Fibroblast of villous mesenchyme (primary cell): ENCODE data around the gene TSPAN11. TPM values are rescaled to one million over a fixed set of nuclear protein-coding genes. Genes with fewer than 3 reads are reported as not detected.
"Not testable (repeated sequence)": the region's sequence is repeated elsewhere in the genome, so short reads cannot be mapped to it uniquely, and the experiment has no call there.

Experiments
- DNase-seq: peaks from one replicate; pipeline ENCODE4 v3.0.0-alpha.2; 2010; ENCODE audit warnings: low read depth
- H3K4me3 ChIP-seq: 2 replicates; pipeline ENCODE4 v1.5.1; 2011; ENCODE audit warnings: low read depth, mild to moderate bottlenecking, low read length
- CTCF ChIP-seq: IDR thresholded peaks from 2 replicates; pipeline ENCODE4 v1.5.1; 2012; ENCODE audit warnings: low read depth, mild to moderate bottlenecking, low read length; ENCODE audit not compliant: insufficient read depth
- total RNA-seq: library from RNA; depleted of rRNA; stranded (reverse); fragments of >200 nt; gene quantifications from 2 replicates; pipeline ENCODE4 v1.2.3, GENCODE V29; 2012

The TSPAN11 gene
- total RNA-seq, 1 donor = 0.43 TPM

GRCh38 chr12:30884799-30885198 is 41.7 kb upstream of the TSPAN11 start:
- DNase-seq = no peak
- H3K4me3 ChIP-seq = no peak overlapping the region
- TF ChIP-seq CTCF = no peak

- DNase-seq = no peak
- no peak for TF ChIP-seq CTCF
- no peak overlapping the region for H3K4me3 ChIP-seq
These were observed 41.2 kb upstream of the TSPAN11 start for GRCh38 chr12:30885321-30885720.

- DNase-seq = no peak
- no peak overlapping the region for H3K4me3 ChIP-seq
- TF ChIP-seq CTCF = no peak
These were observed 39.3 kb upstream of the TSPAN11 start for GRCh38 chr12:30887226-30887625.

GRCh38 chr12:30888241-30888640 is 38.3 kb upstream of the TSPAN11 start:
- no peak overlapping the region for H3K4me3 ChIP-seq
- TF ChIP-seq CTCF = no peak
- no peak for DNase-seq

- not testable (repeated sequence) for H3K4me3 ChIP-seq, DNase-seq
These were observed 32.0 kb upstream of the TSPAN11 start for GRCh38 chr12:30894531-30894930.

- TF ChIP-seq CTCF = no peak
- DNase-seq = no peak
These were observed 30.1 kb upstream of the TSPAN11 start for GRCh38 chr12:30896461-30896860.

GRCh38 chr12:30898846-30899245 is 27.7 kb upstream of the TSPAN11 start:
- DNase-seq = no peak
- no peak overlapping the region for H3K4me3 ChIP-seq
- TF ChIP-seq CTCF = no peak

More at GRCh38 chr12:30896461-30896860, 30.1 kb upstream of the TSPAN11 start:
- no peak overlapping the region for H3K4me3 ChIP-seq
